ENCODE results near the gene POR.
A peak's percentile ranks its signal among the peaks of the same experiment; 100 is the strongest.
"Not testable (repeated sequence)": the region's sequence is repeated elsewhere in the genome, so short reads cannot be mapped to it uniquely, and the experiment has no call there.

POR gene

DNA sequence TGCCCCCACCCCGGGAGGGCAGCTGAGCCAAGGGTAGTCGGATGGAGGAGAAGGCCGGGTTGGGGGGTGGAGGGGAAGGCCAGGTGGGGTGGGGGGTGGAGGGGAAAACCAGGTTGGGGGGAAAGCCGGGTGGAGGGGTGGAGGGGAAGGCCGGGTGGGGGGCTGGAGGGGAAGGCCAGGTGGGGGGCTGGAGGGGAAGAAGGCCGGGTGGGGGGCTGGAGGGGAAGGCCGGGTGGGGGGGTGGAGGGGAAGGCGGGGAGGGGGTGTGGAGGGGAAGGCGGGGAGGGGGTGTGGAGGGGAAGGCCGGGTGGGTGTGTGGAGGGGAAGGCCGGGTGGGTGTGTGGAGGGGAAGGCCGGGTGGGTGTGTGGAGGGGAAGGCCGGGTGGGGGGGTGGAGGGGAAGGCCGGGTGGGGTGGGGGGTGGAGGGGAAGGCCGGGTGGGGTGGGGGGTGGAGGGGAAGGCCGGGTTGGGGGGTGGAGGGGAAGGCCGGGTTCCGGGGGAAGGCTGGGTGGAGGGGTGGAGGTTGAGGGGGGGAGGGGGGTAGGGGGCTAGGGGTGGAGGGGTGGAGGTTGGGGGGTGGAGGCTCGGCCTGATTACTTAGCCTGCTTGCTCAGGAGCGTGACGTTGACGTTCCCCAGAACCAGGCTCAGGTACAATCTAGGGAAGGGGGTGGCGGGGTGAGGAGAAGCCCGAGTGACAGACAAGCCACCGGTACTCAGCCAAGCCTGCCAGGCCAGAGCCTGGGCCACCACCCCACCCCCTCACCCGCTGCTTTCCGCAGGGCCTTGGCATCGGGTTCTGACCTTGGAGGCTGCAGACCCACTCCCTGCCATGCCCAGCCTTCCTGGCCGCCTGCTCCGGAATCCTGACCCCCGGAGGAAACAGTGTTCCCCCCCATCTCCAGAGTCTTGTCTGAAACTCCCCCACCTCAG lies 73.9 kb downstream of the POR start:
- peak in 5 of 51 donors; percentile 15 to 35 (median 20) for DNase-seq

DNA sequence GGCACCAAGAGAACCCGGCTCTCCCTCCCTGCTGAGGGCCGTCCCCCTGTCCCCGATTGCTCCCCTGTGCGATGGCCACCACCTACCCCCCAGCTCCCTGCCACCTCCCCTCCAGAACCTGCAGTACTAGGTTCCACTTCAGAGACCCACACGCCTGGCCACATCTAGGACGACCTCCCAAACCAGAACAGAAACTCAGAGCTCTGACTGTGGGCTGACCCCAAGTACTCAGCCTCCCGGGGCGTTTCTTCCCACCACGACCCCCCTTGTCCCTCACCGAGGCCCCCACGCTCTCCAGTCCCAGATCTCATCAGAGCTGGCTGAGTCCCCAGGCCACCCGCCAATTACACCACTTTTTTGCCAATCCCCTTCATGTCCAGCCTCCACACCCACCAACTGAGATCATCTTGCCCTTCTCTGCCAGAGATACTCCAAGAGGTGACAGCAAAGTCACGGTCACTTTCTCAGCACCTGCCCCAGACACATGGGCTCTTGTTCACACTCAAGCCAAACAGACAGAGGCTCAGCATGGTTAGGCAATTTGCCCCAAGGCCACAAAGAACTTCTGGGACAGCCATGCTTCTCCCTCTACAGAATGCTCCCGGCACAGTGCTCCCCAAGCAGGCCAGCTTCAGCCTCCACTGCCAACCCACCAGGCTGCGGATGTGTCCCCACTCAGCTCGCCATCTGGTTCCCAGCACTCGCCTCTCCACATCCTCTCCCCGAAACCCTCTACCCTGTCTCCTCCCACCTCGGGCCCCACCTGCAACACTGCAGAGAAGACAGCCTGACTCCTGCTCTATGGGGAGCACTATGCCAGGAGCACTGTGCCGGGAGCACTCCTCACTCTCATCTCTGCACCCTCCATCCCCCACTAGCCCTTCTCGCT lies 74.8 kb downstream of the POR start:
- DNase-seq: no peak

DNA sequence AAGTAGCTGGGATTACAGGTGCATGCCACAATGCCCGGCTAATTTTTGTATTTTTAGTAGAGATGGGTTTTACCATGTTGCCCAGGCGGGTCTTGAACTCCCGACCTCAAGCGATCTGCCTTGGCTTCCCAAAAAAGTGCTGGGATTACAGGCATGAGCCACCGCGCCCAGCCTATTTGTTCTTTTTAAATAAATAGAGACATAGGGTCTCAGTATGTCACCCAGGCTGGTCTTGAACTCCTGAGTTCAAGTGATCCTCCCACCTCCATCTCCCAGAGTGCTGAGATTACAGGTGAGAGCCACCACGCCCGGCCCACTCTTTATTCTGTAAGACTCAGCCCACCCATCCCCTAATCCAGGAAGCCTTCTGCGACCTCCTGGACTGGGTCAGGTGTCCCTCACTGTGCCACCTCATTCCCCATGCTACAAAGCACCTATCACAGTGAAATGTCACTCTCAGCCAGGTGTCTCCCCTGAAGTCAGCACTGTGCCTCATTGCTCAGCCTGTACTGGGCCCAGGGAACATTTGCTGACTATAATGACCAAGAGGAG lies 76.7 kb downstream of the POR start:
- no peak for DNase-seq

DNA sequence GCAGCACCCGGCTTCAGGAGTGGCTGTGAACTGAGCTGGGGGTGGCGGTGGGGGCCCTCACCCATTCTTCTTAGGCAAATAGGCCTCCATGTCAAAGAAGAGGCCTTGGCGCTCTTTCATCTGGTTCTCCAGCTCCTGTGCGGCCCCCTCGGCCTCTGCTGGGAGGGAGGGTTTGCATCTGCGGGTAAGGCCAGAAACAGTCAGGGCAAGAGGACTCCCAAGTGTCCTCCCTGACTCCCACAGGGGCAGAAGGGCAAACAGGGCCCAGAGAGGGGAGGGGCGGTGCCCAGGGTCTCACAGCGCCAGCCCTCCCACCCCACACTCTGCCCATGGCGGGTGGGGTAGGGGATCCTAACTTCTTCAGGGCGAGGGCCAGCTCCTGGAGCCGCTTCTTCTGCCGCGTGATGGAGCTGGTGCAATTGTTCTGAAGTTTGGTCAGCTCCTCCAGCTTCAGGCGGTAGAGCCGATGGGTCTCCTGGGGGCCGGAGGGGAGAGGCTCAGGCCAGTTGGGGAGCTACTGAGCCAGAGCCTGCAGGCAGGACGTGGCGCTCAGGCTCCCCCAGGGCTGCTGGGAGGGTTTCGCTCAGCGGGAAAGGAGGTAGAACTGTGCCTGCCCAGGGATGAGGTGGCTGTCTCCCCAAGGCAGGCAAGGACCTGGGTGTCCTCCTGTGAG lies 77.3 kb downstream of the POR start:
- DNase-seq: no peak

DNA sequence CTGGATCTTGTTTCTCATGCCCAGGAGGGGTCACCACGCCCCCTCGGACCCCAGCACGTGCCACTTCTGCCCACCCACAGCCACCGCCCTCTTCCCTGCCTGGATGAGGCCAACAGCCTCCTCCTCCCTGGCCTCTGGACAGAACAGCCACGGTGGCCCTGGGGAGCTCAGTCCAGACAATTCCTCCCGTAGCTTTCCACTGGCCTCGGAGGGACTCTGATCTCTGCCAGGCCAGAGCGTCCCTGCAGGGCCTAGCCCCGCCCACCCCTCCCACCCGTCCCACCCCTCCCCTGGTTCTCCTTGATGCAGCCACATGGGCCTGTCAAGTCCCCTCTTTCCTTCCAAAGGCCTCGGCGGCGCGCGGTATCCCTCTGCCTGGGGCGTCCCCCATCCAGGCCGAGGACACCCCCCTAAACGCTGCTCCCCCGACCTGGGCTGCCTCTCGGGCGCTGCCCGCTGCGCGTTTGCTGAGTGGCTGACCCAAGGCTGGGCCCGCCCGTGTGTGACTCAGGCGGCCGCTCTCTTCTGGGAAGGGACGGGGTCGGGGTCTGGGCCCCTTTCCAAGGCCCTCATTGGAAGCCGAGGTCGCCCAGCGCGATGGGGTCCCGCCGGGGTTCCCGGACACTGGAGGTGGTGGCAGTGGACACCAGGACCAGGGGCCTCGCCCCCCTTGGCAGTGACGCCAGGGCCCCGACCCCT lies 78.9 kb downstream of the POR start:
- peak in 34 of 51 donors; percentile 40 to 80 (median 59) for DNase-seq

DNA sequence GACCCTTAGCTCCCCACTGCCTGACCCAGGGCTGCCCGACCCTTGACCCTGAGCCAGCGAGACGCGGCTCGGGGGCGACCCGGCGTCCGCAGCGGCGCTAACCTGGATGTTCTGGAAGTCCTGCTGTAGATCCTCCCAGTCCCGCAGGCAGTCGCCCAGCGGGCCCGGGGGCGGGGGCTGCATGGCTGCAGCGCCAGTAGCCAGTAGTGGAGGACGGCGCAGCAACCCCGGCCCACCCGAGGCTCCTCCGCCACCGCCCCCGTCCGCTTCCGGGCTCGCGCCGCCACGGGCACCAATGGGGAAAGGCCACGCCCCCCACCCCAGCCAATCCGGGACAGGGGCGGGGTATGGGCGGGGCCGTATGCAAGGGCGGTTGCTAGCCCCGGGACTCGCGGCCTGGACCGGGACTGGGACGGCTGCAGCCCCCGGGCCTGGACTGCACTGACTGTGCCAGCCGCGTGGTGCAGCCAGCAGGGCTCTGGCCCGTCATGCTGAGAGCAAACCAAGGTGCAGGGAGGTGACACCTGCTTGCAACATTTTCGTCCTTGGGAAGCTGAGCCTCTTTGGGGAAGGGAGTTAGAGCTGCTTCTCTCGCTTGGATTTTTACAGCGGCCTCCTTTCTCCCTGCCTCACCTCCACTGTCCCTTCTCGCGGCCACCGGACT lies 79.6 kb downstream of the POR start, which contains the start of gene TMEM120A:
Gene TMEM120A, minus strand, starts transcription at position 208 of the 664 bp plus-strand sequence. Its CDS starts 25 bp downstream, at position 183.
- DNase-seq: peak; percentile 52 to 96 (median 91)

DNA sequence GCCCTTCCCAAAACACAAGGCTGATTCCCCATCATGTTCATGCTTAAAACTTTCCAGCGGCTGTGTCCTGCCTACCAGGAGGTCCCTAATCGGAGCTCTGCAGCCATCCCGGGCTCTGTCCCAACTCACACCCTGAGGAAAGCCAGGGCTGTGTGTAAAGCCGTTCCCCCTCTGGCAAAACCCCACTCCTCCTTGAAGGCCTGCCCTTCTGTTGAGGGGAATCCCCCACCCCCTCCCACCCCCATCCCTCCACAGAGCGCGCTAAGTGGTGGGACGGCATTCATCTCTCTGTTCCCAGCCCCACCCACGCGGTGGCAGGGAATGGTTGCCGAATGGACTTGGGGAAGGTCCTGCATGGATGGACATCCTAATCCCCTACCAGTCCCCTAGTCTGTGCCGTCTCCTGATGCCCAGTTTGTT lies 80.1 kb downstream of the POR start:
- DNase-seq: no peak

DNA sequence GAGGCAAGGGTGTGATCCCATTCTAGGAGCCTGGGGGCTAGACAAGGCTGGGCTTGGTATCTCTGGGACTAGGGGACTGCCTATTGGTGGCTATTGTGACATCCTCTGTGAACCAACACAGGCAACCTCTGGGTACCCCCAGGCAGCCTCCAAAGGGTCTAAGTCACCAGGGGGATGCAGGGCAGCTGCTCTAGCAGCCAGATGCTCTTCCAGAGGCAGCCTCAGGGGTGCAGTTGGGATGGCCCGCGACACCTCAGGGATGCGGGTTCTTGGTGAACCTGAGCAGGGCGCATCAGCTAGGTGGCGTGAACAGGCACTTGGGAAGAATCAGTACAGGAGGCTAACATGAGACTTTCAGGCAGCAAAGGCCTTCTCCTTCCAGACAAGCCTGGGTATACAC lies 81.0 kb downstream of the POR start:
- DNase-seq: no peak

DNA sequence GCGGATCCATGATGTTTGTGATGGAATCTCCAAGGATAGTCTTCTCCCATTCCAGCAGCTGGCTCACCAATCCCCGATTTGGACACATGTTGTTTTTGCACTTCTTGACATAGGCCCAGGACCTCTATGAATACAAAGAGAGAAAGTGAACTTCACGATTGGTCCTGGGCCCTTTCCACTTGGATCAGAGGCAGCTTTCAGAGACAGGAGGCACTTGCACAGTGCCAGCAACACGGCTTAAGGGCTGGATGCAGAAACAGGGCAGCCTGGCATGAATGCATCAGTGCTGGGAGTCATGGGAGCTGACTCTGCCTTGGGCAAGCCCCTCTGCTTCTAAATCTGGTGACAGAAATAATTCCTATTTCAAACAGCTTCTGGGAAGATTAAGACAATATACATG lies 81.5 kb downstream of the POR start:
- no peak for DNase-seq

DNA sequence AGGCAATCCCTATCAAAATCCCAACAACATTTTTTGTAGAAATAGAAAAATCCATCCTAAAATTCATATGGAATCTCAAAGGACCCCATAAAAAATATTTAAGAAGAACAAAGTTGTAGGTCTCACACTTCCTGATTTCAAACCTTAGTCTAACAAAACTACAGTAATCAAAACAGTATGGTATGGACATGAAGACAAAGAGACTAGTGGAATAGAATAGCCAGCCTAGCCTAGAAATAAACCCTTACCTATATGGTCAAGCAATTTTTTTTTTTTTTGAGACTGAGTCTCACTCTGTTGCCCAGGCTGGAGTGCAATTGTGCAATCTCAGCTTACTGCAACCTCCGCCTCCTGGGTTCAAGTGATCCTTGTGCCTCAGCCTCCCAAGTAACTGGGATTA lies 83.1 kb downstream of the POR start:
- DNase-seq: no peak

DNA sequence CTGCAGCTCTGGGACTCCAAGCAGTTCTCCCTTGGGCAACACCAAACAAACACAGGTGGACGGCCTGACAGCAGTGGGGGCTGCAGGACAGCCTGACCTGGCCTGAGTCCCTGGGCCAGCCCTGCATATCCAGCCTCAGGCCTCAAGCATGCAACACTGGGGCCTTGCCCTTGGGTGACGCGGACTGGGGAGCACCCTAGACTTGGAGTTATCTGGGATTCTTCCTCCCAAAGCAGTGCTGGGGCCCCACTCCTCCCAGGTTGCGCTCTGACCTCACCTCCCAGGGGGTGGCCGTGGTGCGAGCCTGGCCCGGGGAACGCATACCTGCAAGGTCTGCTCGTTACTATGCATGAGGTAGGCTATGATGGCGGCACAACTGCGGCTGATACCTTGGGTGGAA lies 85.6 kb downstream of the POR start:
- no peak for DNase-seq

DNA sequence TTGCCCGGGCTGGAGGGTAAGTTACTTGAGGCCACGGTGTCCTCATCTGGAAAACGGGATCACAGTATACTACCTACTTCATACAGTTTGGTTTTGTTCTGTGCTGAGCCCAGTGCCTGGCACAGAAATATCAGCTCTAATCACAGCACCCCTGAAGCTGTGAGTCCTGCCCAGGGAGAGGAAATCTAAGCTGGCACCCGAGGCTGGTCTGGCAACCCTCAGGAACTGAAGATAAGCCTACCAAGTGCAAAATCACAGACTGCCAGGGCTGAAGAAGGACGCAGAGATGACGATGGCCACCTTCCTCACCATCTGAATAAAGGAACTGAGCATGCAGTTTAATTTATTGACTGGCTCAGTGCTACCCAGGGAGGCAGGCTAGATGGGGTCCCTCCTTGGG lies 87.2 kb downstream of the POR start:
- DNase-seq: no peak

DNA sequence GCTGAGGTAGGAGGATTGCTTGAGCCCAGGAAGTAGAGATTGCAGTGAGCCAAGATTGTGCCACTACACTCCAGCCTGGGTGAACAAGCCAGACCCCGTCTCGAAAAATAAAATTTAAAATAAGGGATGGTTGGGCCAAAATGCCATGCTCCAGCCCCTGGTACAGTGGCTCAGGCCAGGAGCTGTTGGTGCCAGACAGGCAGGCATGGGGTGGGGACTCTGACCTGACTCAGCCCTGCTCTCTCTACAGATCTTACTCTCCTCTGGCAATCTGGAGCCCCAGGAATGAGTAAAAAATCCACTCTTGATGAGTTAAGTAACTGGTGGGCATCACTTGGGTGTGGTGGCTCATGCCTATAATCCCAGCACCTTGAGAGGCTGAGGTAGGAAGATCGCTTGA lies 87.9 kb downstream of the POR start:
- DNase-seq: no peak

DNA sequence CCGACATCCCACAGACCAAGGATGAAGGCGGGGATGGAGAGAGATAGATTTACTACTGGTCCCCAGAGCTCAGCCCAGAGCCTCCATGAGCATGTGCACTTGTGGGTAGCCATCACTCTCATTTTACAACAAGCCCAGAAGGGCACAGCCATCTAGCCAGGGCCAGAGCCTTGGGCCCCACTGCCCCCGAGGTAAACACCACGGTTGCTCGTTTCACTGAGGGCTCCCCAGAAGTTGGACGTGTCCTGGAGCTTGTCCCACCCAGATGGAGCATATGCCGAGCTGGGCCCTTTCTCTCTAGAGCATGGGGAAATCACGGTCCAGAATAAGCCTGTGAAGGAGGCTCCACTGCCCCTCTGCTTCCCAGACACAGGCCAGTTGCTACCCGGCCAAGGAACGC lies 88.4 kb downstream of the POR start:
- DNase-seq: no peak

DNA sequence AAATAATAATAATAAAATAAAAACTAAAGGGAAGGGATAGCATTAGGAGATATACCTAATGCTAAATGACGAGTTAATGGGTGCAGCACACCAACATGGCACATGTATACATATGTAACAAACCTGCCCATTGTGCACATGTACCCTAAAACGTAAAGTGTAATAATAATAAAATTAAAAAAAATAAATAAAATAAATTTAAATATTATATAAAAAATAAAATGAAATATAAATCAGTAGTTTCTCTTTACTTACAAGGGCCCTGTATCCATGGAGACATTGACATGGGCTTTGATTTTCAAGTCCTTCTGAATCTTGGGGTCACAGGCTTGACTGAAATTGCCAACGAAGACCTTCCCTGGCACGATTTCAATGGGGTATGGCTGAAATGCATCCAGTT lies 90.0 kb downstream of the POR start:
- not testable (repeated sequence) for DNase-seq

DNA sequence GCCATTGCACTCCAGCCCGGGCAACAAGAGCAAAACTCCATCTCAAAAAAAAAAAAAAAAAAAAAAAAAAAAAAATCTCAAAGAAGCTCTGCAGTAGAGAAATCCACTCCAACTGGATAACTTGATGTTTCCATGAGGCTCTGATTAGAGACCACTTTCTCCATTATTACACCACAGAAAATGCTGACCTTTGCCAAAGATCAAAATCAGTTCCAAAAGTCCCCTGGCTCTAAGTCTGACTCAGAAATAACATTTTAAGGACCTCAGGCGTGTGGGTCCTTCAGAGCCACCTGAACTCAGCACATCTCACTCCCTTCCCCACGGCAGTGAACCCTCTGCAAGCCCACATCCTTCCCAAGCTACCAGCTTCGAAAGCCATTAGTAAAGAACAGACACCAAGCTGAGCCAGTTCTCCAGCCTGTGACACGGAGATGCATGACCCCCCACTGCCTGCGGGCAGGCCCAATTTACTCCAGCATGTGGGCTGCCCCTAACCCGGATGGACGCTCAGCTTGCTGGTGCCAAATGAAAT lies 93.3 kb downstream of the POR start:
- no peak for DNase-seq

DNA sequence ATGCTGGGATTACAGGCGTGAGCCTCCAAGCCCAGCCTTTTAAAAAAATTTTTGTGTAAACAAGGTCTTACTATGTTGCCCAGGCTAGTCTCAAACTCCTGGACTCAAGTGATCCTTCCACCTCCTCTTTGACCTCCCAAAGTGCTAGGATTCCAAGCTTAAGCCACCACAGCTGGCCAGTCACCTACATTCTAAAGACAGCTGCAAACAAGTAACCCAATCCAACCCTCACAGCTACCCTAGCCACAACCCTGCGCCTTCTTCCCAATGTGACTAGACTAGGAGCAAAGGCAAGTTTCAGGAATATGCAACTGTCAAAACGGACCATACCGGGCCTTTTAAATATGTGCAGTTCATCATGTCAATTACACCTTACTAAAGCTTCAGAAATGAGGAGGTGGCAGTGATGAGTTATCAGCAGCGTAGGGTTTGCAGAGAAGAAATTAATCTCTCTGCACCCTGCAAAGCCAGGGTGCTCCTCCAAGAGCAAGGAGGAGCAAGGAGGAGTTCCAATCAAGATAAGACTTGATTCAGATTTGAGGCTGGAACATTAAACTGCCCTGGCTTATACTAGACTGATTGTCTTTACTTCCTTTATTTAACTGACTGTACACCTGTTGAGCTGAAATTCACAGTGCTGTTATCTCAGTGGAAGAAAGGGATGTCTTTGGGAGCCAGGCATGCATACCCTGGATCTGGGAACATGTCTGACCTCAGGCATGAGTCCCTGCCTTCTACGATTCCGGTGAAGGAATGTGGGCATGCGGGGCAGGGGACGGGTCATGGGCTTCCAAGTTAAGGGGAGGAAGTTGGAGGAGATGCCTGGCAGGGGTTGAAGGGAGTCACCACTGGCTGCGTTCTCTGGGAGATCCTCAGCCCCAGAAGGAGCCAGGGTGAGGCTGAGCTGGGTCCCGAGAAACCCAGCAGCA lies 95.0 kb downstream of the POR start:
- no peak for DNase-seq

DNA sequence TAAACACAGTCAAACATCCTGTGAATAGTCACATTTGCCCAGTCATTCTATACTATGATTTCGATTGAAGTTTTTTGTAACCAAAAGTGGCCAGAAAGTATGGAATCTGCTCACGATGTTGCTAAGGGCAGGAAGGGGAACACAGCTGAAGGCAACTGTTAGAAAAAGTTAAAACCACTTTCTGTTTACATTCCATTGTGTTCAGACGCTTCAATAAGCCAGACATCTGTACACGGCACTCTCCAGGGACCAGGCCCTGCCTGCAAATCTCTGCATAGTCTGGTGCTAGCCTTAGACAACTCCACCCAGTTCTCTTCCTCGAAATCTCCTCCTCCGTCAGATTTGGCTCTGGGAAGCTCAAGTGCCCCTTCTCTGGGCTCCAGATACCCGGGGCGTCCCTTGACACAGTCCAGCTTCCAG lies 96.5 kb downstream of the POR start:
- no peak for DNase-seq
